WERI-Rb-1 (cell line): ENCODE results near the gene PHLDA1.
A peak's percentile ranks its signal among the peaks of the same experiment; 100 is the strongest.
"Not testable (repeated sequence)": the region's sequence is repeated elsewhere in the genome, so short reads cannot be mapped to it uniquely, and the experiment has no call there.

ENCODE experiments used
- DNase-seq: peaks from one replicate; pipeline ENCODE4 v3.0.0-alpha.2; 2020
- H3K27ac ChIP-seq: fragments of 250-450 bp; sonication (Bioruptor Pico); 2 replicates; pipeline ENCODE4 v1.5.1; 2020; ENCODE audit warnings: mild to moderate bottlenecking, moderate library complexity
- H3K27me3 ChIP-seq: fragments of 250-450 bp; sonication (Bioruptor Pico); 2 replicates; pipeline ENCODE4 v1.5.1; 2021; ENCODE audit warnings: mild to moderate bottlenecking, low read depth, moderate library complexity; ENCODE audit not compliant: insufficient read depth, severe bottlenecking
- H3K36me3 ChIP-seq: fragments of 250-450 bp; sonication (Bioruptor Pico); 2 replicates; pipeline ENCODE4 v1.5.1; 2020; ENCODE audit warnings: mild to moderate bottlenecking, moderate library complexity
- H3K4me3 ChIP-seq: 2 replicates; pipeline ENCODE4 v1.5.1; 2011; ENCODE audit warnings: low read depth, mild to moderate bottlenecking, control low read depth, low read length
- H3K9me3 ChIP-seq: fragments of 250-450 bp; sonication (Bioruptor Pico); 2 replicates; pipeline ENCODE4 v1.5.1; 2021; ENCODE audit warnings: mild to moderate bottlenecking, moderate library complexity; ENCODE audit not compliant: severe bottlenecking
- CTCF ChIP-seq: IDR thresholded peaks from 2 replicates; pipeline ENCODE4 v1.5.1; 2011; ENCODE audit warnings: low read depth, mild to moderate bottlenecking, control low read depth, inconsistent platforms, low read length

The PHLDA1 gene

GRCh38 chr12:75985566-75985965, 46.0 kb downstream of the PHLDA1 start:
- Histone ChIP-seq H3K36me3 (no peaks in the 10 kb centered on the region), H3K27ac (no peak overlapping the region), H3K9me3 (peaks cover 5% of the 10 kb centered on the region), H3K27me3 (no peaks in the 10 kb centered on the region), H3K4me3 (no peak overlapping the region)
- no peak for DNase-seq
- no peak for TF ChIP-seq CTCF

- no peaks in the 10 kb centered on the region for H3K27me3 ChIP-seq
- peaks cover 5% of the 10 kb centered on the region for H3K9me3 ChIP-seq
- no peaks in the 10 kb centered on the region for H3K36me3 ChIP-seq
- no peak for TF ChIP-seq CTCF
- H3K27ac ChIP-seq = no peak overlapping the region
- DNase-seq = no peak
- H3K4me3 ChIP-seq = no peak overlapping the region
Measured at GRCh38 chr12:75984577-75985182, 46.9 kb downstream of the PHLDA1 start.

GRCh38 chr12:75983851-75984250, 47.7 kb downstream of the PHLDA1 start:
- H3K36me3 ChIP-seq, H3K27me3 ChIP-seq, H3K9me3 ChIP-seq, H3K27ac ChIP-seq, DNase-seq, H3K4me3 ChIP-seq: not testable (repeated sequence)

- H3K27ac ChIP-seq = no peak overlapping the region
- no peaks in the 10 kb centered on the region for H3K27me3 ChIP-seq
- H3K4me3 ChIP-seq = no peak overlapping the region
- no peak for TF ChIP-seq CTCF
- DNase-seq = no peak
- H3K9me3 ChIP-seq = peaks cover 3% of the 10 kb centered on the region
- H3K36me3 ChIP-seq = no peaks in the 10 kb centered on the region
Measured at GRCh38 chr12:75982979-75983660, 48.5 kb downstream of the PHLDA1 start.

- peak; percentile 50 for DNase-seq
- H3K36me3 ChIP-seq = no peaks in the 10 kb centered on the region
- no peaks in the 10 kb centered on the region for H3K9me3 ChIP-seq
- no peak for TF ChIP-seq CTCF
- no peaks in the 10 kb centered on the region for H3K27me3 ChIP-seq
- no peak overlapping the region for H3K4me3 ChIP-seq
- H3K27ac ChIP-seq = no peak overlapping the region
Measured at GRCh38 chr12:75982169-75982564, 49.4 kb downstream of the PHLDA1 start.

- Histone ChIP-seq H3K27ac (no peak overlapping the region), H3K27me3 (no peaks in the 10 kb centered on the region), H3K4me3 (no peak overlapping the region), H3K36me3 (no peaks in the 10 kb centered on the region), H3K9me3 (no peaks in the 10 kb centered on the region)
- no peak for DNase-seq
- no peak for TF ChIP-seq CTCF
Measured at GRCh38 chr12:75981247-75982168, 50.1 kb downstream of the PHLDA1 start.
